Hepatocyte (in vitro differentiated cells): ENCODE results near the gene MYOZ2.
"Not testable (repeated sequence)": the region's sequence is repeated elsewhere in the genome, so short reads cannot be mapped to it uniquely, and the experiment has no call there.

Experiments used
- CTCF ChIP-seq: fragments of 200-600 bp; sonication (generic); IDR thresholded peaks from 2 replicates; pipeline ENCODE4 v1.5.1; 2016; ENCODE audit warnings: antibody characterized with exemption, mild to moderate bottlenecking; ENCODE audit not compliant: poor library complexity
- EZH2 ChIP-seq: fragments of 200-600 bp; sonication (generic); IDR thresholded peaks from 2 replicates; pipeline ENCODE4 v1.6.1; 2016; ENCODE audit warnings: antibody characterized with exemption, mild to moderate bottlenecking, borderline replicate concordance
- EZH2phosphoT487 ChIP-seq: fragments of 200-600 bp; sonication (generic); IDR thresholded peaks from one replicate; pipeline ENCODE4 v1.6.1; 2018; ENCODE audit warnings: antibody characterized with exemption, mild to moderate bottlenecking, low read depth, moderate library complexity; ENCODE audit not compliant: unreplicated experiment, severe bottlenecking

- TF ChIP-seq CTCF, EZH2phosphoT487, EZH2: not testable (repeated sequence)
Observed at GRCh38 chr4:119173729-119174361, 38.2 kb downstream of the MYOZ2 start.
